SJSA1 (cell line): ENCODE data around the gene GPR152. TPM values are rescaled to one million over a fixed set of nuclear protein-coding genes. Genes with fewer than 3 reads are reported as not detected.
A peak's percentile ranks its signal among the peaks of the same experiment; 100 is the strongest.
"Not testable (repeated sequence)": the region's sequence is repeated elsewhere in the genome, so short reads cannot be mapped to it uniquely, and the experiment has no call there.

ENCODE experiments used
- DNase-seq, 2 experiments: peaks; one replicate each; pipeline ENCODE4 v3.0.0-alpha.2; 2015 to 2020; ENCODE audit warnings: low spot score in 2 of 2, low read depth in 1 of 2
- H3K27ac ChIP-seq: fragments of 250-450 bp; sonication (Bioruptor Pico); 2 replicates; pipeline ENCODE4 v1.5.1; 2020; ENCODE audit warnings: mild to moderate bottlenecking, moderate library complexity
- H3K27me3 ChIP-seq: fragments of 250-450 bp; sonication (Bioruptor Pico); replicated peaks from 2 replicates; pipeline ENCODE4 v1.5.1; 2020; ENCODE audit warnings: mild to moderate bottlenecking, moderate library complexity
- H3K36me3 ChIP-seq: fragments of 250-450 bp; sonication (Bioruptor Pico); 2 replicates; pipeline ENCODE4 v1.5.1; 2020; ENCODE audit warnings: mild to moderate bottlenecking
- H3K4me1 ChIP-seq: fragments of 250-450 bp; sonication (Bioruptor Pico); replicated peaks from 2 replicates; pipeline ENCODE4 v1.6.1; 2021; ENCODE audit warnings: mild to moderate bottlenecking
- H3K4me3 ChIP-seq: fragments of 250-450 bp; sonication (Bioruptor Pico); 2 replicates; pipeline ENCODE4 v1.5.1; 2020; ENCODE audit warnings: mild to moderate bottlenecking
- H3K9me3 ChIP-seq: fragments of 250-450 bp; sonication (Bioruptor Pico); replicated peaks from 2 replicates; pipeline ENCODE4 v1.5.1; 2020; ENCODE audit warnings: mild to moderate bottlenecking
- total RNA-seq: library from RNA; depleted of rRNA; stranded (reverse); fragments of >200 nt; shearing (Covaris generic); gene quantifications from 2 replicates; pipeline ENCODE4 v1.2.3, GENCODE V29; 2014

The GPR152 gene
- total RNA-seq, 1 experiment from 2014 or later: not detected

GRCh38 chr11:67492801-67493547 is 40.4 kb upstream of the GPR152 start:
- no peak overlapping the region for H3K4me3 ChIP-seq
- H3K27me3 ChIP-seq: no peaks in the 10 kb centered on the region
- no peaks in the 10 kb centered on the region for H3K9me3 ChIP-seq
- peak in 1 of 2 experiments; percentile 56 for DNase-seq
- H3K27ac ChIP-seq: no peak overlapping the region
- peaks cover 50% of the 10 kb centered on the region for H3K36me3 ChIP-seq
- H3K4me1 ChIP-seq: no peaks in the 10 kb centered on the region

GRCh38 chr11:67492069-67492727 is 39.7 kb upstream of the GPR152 start:
- DNase-seq: peak in 1 of 2 experiments; percentile 52
- no peaks in the 10 kb centered on the region for H3K4me1 ChIP-seq
- no peaks in the 10 kb centered on the region for H3K9me3 ChIP-seq
- H3K27ac ChIP-seq: no peak overlapping the region
- H3K4me3 ChIP-seq: no peak overlapping the region
- H3K27me3 ChIP-seq: no peaks in the 10 kb centered on the region
- peaks cover 57% of the 10 kb centered on the region for H3K36me3 ChIP-seq

GRCh38 chr11:67491276-67492068 is 38.9 kb upstream of the GPR152 start:
- H3K4me3 ChIP-seq: no peak overlapping the region
- no peaks in the 10 kb centered on the region for H3K9me3 ChIP-seq
- H3K4me1 ChIP-seq: no peaks in the 10 kb centered on the region
- H3K27ac ChIP-seq: no peak overlapping the region
- peak in 1 of 2 experiments; percentile 52 for DNase-seq
- H3K36me3 ChIP-seq: peaks cover 57% of the 10 kb centered on the region
- H3K27me3 ChIP-seq: no peaks in the 10 kb centered on the region

- Histone ChIP-seq H3K9me3 (no peaks in the 10 kb centered on the region), H3K4me1 (no peaks in the 10 kb centered on the region), H3K36me3 (peaks cover 57% of the 10 kb centered on the region), H3K27ac (no peak overlapping the region), H3K4me3 (no peak overlapping the region), H3K27me3 (no peaks in the 10 kb centered on the region)
- DNase-seq: no peak
These were observed 38.2 kb upstream of the GPR152 start for GRCh38 chr11:67490727-67491065.

- Histone ChIP-seq H3K9me3 (no peaks in the 10 kb centered on the region), H3K4me3 (no peak overlapping the region), H3K36me3 (peaks cover 57% of the 10 kb centered on the region), H3K27ac (no peak overlapping the region), H3K4me1 (no peaks in the 10 kb centered on the region), H3K27me3 (no peaks in the 10 kb centered on the region)
- no peak for DNase-seq
These were observed 37.6 kb upstream of the GPR152 start for GRCh38 chr11:67489885-67490726.

GRCh38 chr11:67489203-67489884 is 36.8 kb upstream of the GPR152 start:
- DNase-seq: no peak
- H3K36me3 ChIP-seq: peaks cover 65% of the 10 kb centered on the region
- H3K4me3 ChIP-seq: no peak overlapping the region
- no peaks in the 10 kb centered on the region for H3K27me3 ChIP-seq
- no peak overlapping the region for H3K27ac ChIP-seq
- H3K4me1 ChIP-seq: no peaks in the 10 kb centered on the region
- H3K9me3 ChIP-seq: no peaks in the 10 kb centered on the region

GRCh38 chr11:67486481-67487195 is 34.1 kb upstream of the GPR152 start:
- Histone ChIP-seq H3K4me3 (no peak overlapping the region), H3K9me3 (0 out of 2 replicates have a peak, but pooled peaks cover 3% of the 10 kb centered on the region), H3K36me3 (peaks cover 50% of the 10 kb centered on the region), H3K27ac (no peak overlapping the region), H3K27me3 (no peaks in the 10 kb centered on the region), H3K4me1 (peaks cover 11% of the 10 kb centered on the region)
- no peak for DNase-seq

- not testable (repeated sequence) for H3K27me3 ChIP-seq, DNase-seq
These were observed 33.4 kb upstream of the GPR152 start for GRCh38 chr11:67485873-67486361.

GRCh38 chr11:67484847-67485311 is 32.4 kb upstream of the GPR152 start:
- no peak for DNase-seq
- H3K27me3 ChIP-seq: no peaks in the 10 kb centered on the region
- 0 out of 2 replicates have a peak, but pooled peaks cover 3% of the 10 kb centered on the region for H3K9me3 ChIP-seq
- no peak overlapping the region for H3K4me3 ChIP-seq
- peaks cover 33% of the 10 kb centered on the region for H3K36me3 ChIP-seq
- peaks cover 11% of the 10 kb centered on the region for H3K4me1 ChIP-seq
- no peak overlapping the region for H3K27ac ChIP-seq

More at GRCh38 chr11:67485873-67486361, 33.4 kb upstream of the GPR152 start:
- not testable (repeated sequence) for H3K4me3 ChIP-seq, H3K27ac ChIP-seq, H3K9me3 ChIP-seq
- peaks cover 44% of the 10 kb centered on the region for H3K36me3 ChIP-seq
- H3K4me1 ChIP-seq: peaks cover 11% of the 10 kb centered on the region

- no peak for DNase-seq
- H3K27ac ChIP-seq: no peak overlapping the region
- H3K27me3 ChIP-seq: no peaks in the 10 kb centered on the region
- no peak overlapping the region; the same call in 1 of the 2 replicates for H3K4me3 ChIP-seq
- 0 out of 2 replicates have a peak, but pooled peaks cover 3% of the 10 kb centered on the region for H3K9me3 ChIP-seq
- peaks cover 11% of the 10 kb centered on the region for H3K4me1 ChIP-seq
- H3K36me3 ChIP-seq: peaks cover 25% of the 10 kb centered on the region
These were observed 31.5 kb upstream of the GPR152 start for GRCh38 chr11:67483831-67484665.
